Activated CD4-positive, alpha-beta memory T cell treated with anti-CD3 and anti-CD28 coated beads, Interleukin-2, amount 10 ng/mL, durations not matched to agents 7 days and 5 days (primary cell): ENCODE data around the gene SLC5A11. TPM values are rescaled to one million over a fixed set of nuclear protein-coding genes. Genes with fewer than 3 reads are reported as not detected.
"Not testable (repeated sequence)": the region's sequence is repeated elsewhere in the genome, so short reads cannot be mapped to it uniquely, and the experiment has no call there.

Experiments
- CTCF ChIA-PET: fragments of 350-600 bp; sonication (Branson Sonifier 250); formaldehyde crosslinking; loops from one replicate; lab custom pipeline; 2021; ENCODE audit warnings: antibody characterized with exemption, inconsistent platforms; lab: Charles Lee
- POLR2A ChIA-PET: fragments of 350-600 bp; sonication (Branson Sonifier 250); formaldehyde crosslinking; loops from one replicate; lab custom pipeline; 2021; ENCODE audit warnings: antibody characterized with exemption; lab: Charles Lee
- DNase-seq: peaks from one replicate; pipeline ENCODE4 v3.0.0-alpha.2; 2020
- H3K27ac Mint-ChIP-seq: one replicate; pipeline ENCODE4 v1.8.0; 2021; ENCODE audit warnings: mild to moderate bottlenecking, mixed read lengths
- H3K27me3 Mint-ChIP-seq: one replicate; pipeline ENCODE4 v1.8.0; 2021; ENCODE audit warnings: mixed read lengths
- H3K36me3 Mint-ChIP-seq: one replicate; pipeline ENCODE4 v1.8.0; 2021; ENCODE audit warnings: low read depth, mixed read lengths
- H3K4me1 Mint-ChIP-seq: one replicate; pipeline ENCODE4 v1.8.0; 2021; ENCODE audit warnings: mixed read lengths
- H3K4me3 Mint-ChIP-seq: one replicate; pipeline ENCODE4 v1.8.0; 2021; ENCODE audit warnings: mild to moderate bottlenecking, mixed read lengths
- H3K9me3 Mint-ChIP-seq: one replicate; pipeline ENCODE4 v1.8.0; 2021; ENCODE audit warnings: mixed read lengths
- total RNA-seq, 2 experiments: library from RNA; stranded (reverse); gene quantifications; one replicate each; pipeline ENCODE4 v1.2.3, GENCODE V29; 2021

SLC5A11 gene
- total RNA-seq, 2 experiments from 2014 or later: not detected

DNA sequence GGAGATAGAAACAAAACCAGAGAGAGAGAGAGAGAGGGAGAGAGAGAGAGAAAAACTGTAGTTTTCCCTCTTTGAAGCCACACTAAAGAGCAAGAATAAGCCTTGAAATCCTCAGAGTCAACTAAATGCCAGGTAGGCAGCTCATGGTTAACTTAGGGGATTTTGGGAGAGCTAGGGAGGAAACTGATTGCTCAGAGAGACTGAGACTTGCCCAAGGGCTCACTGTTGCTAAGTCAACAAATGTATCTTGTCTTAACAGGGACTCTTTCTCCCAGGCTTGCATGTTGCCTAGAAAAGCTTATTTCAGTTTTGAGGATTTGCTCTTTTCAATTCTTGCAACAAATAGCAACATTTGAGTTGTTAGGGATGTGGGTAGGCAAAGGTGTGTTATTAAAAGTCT lies 4.5 kb upstream of the SLC5A11 start:
- H3K27me3 Mint-ChIP-seq: peaks cover 1% of the 10 kb centered on the region
- no peaks in the 10 kb centered on the region for H3K9me3 Mint-ChIP-seq
- H3K36me3 Mint-ChIP-seq: no peaks in the 10 kb centered on the region
- H3K4me3 Mint-ChIP-seq: no peak overlapping the region
- DNase-seq: no peak
- POLR2A ChIA-PET: no interaction called here
- CTCF ChIA-PET: interaction anchor here (0.6 kb wide), 1 partner anchor 384 kb away, joined by 3 read pairs; no protein-coding TSS in a partner anchor
- H3K4me1 Mint-ChIP-seq: peaks cover 5% of the 10 kb centered on the region
- H3K27ac Mint-ChIP-seq: no peak overlapping the region

DNA sequence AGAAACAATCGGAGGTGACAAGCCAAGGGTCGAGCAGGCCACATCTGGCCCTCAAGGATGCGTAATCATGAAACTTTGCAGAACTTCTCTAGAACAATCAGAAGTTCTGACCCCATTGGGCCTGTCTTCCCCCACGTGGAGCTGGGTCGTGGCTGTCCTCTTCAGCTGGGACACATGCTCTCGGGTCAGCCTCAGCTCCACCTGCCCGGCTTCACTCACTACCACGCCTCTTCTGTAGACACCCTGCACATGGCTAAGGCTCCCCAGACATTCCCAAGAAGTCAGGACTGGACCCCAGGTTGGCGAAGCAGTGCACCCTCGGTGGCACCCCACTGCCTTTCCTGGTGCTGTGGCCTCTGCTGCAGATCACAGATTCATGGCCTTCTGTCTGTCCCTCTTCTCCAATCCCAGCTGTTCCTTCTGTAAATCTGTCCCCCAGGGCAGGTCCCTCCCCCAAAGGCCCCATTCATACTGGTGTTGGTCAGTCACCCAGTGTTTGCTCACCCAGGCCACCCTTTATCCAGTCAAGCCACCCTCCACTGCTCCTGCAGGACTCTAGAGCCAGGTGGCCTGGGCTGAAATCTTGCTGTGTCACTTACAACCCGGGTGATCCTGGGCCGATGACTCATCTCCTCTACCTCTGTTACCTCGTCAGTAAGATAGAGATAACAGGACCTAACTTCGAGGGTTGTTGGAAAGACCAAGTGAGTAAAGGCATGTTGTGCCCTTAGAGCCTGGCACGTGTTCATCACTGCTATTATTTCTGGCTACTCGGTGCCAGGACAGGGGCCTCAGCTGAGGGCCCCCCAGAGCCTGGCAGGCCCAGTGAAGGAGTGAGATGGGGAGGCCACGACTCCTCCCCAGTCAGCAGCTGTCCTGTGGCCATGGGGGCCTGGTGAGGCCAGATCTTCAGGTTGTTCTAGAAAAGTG lies 1.4 kb upstream of the SLC5A11 start:
- CTCF ChIA-PET: interaction anchor here (0.7 kb wide), 1 partner anchor 64 kb away, joined by 4 read pairs; no protein-coding TSS in a partner anchor
- H3K4me1 Mint-ChIP-seq: peaks cover 5% of the 10 kb centered on the region
- no peaks in the 10 kb centered on the region for H3K36me3 Mint-ChIP-seq
- no peaks in the 10 kb centered on the region for H3K27me3 Mint-ChIP-seq
- no peak overlapping the region for H3K27ac Mint-ChIP-seq
- DNase-seq: no peak
- POLR2A ChIA-PET: no interaction called here
- no peaks in the 10 kb centered on the region for H3K9me3 Mint-ChIP-seq
- H3K4me3 Mint-ChIP-seq: no peak overlapping the region

DNA sequence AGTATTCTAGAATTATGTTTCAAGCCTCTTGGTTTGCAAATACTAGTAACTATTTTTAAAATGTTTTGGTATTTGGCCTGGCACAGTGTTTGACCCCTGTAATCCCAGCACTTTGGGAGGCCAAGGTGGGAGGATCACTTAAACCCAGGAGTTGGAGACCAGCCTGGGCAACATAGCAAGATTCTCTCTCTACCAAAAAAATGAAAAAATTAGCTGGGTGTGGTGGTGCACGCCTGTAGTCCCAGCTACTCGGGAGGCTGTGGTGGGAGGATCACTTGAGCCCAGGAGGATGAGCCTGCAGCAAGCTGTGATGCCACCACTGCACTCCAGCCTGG lies 765 bp upstream of the SLC5A11 start:
- H3K36me3 Mint-ChIP-seq, H3K4me3 Mint-ChIP-seq, H3K27me3 Mint-ChIP-seq, H3K4me1 Mint-ChIP-seq, H3K9me3 Mint-ChIP-seq, H3K27ac Mint-ChIP-seq, POLR2A ChIA-PET, CTCF ChIA-PET, DNase-seq: not testable (repeated sequence)

DNA sequence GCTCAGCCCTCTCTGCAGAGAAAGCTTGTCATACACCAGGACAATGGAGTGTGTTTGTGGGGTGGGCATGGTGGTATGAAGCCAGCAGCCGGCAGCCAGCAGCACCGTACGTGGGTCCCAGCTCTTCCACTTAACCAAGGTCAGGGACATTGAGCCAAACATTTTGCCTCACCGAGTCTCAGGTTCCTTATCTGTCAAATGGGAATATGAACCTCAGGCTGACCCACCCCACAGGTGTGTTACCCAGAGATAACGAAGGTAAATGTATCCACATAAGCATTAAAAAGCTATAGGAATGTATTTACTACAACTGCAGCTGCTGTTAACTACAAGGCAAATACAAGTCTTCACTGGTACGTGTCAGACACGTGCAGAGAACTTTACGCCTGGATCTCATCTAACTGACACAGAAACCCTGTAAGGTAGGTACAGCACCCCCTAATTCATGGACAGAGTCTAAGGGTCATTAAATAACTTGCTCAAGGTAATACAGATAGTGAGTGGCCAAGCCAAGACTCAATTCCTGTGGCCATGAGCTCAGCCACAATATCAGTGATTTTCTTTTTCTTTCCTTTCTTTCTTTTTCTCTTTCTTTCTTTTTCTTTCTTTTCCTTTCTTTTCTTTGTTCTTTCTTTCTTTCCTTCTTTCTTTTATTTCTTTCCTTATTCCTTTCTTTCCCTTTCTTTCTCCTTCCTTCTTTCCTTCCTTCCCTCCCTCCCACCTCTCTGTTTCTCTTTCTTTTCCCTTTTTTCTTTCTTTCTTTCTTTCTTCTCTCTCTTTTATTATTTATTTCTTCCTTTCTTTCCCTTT lies 990 bp downstream of the SLC5A11 start:
- H3K4me3 Mint-ChIP-seq: no peak overlapping the region
- H3K27me3 Mint-ChIP-seq: no peaks in the 10 kb centered on the region
- CTCF ChIA-PET: no interaction called here
- H3K4me1 Mint-ChIP-seq: peaks cover 18% of the 10 kb centered on the region
- H3K36me3 Mint-ChIP-seq: no peaks in the 10 kb centered on the region
- H3K9me3 Mint-ChIP-seq: no peaks in the 10 kb centered on the region
- H3K27ac Mint-ChIP-seq: no peak overlapping the region
- DNase-seq: no peak
- POLR2A ChIA-PET: no interaction called here

DNA sequence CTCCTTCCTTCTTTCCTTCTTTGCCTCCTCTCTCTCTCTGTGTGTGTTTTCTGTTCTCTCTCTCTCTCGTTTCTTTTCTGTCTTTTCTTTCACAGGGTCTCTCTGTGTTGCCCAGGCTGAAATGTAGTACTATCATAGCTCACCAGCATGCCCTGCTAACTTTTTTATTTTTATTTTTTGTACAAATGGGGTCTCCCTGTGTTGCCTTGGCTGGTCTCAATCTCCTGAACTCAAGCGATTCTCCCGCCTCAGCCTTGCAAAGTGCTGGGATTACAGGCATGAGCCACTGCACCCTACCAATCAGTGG lies 1.5 kb downstream of the SLC5A11 start:
- no peak overlapping the region for H3K4me3 Mint-ChIP-seq
- ChIA-PET POLR2A (no interaction called here), CTCF (no interaction called here)
- H3K27me3 Mint-ChIP-seq: no peaks in the 10 kb centered on the region
- H3K9me3 Mint-ChIP-seq: no peaks in the 10 kb centered on the region
- peaks cover 23% of the 10 kb centered on the region for H3K4me1 Mint-ChIP-seq
- DNase-seq: no peak
- H3K36me3 Mint-ChIP-seq: no peaks in the 10 kb centered on the region
- no peak overlapping the region for H3K27ac Mint-ChIP-seq

DNA sequence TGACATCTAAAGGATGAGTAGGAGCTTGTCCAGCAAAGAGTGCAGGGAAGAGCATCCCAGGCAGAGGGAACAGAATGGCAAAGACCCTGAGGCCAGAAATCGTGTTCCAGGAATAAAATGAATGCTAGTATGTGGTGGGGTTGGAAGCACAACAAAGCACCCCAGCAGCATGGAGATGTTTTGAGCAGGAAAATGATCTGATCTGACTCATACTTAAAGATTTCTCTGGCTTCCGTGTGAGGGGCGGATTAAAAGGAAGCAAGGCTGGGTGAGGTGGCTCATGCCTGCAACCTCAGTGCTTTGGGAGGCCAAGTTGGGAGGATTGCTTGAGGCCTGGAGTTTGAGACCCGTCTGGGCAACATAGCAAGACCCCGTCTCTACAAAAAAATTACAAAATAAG lies 2.3 kb downstream of the SLC5A11 start:
- Mint-ChIP-seq H3K27me3 (no peaks in the 10 kb centered on the region), H3K4me3 (no peak overlapping the region), H3K27ac (no peak overlapping the region), H3K9me3 (no peaks in the 10 kb centered on the region), H3K36me3 (no peaks in the 10 kb centered on the region), H3K4me1 (peaks cover 23% of the 10 kb centered on the region)
- ChIA-PET CTCF (no interaction called here), POLR2A (no interaction called here)
- DNase-seq: no peak

DNA sequence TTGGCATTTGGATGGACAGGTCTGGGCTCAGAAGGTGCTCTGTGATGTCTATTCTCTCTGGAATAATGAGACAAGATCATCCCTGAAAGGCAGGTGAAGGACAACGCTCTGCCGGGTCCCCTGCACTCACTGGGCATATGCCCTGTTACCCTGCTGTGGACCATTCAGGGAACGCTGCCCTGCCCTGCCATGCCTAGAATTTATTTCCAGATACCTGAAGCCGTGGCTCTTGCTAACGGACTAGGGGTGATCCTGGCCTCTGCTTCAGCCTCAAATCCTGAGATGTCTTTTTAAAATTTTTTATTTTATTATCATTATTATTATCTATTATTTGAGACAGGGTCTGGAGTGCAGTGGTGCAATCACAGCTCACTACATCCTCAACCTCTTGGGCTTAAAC lies 3.9 kb downstream of the SLC5A11 start:
- CTCF ChIA-PET: no interaction called here
- Mint-ChIP-seq H3K27ac (no peak overlapping the region), H3K27me3 (no peaks in the 10 kb centered on the region), H3K9me3 (no peaks in the 10 kb centered on the region), H3K36me3 (no peaks in the 10 kb centered on the region), H3K4me1 (peaks cover 19% of the 10 kb centered on the region), H3K4me3 (no peak overlapping the region)
- POLR2A ChIA-PET: no interaction called here
- DNase-seq: no peak

DNA sequence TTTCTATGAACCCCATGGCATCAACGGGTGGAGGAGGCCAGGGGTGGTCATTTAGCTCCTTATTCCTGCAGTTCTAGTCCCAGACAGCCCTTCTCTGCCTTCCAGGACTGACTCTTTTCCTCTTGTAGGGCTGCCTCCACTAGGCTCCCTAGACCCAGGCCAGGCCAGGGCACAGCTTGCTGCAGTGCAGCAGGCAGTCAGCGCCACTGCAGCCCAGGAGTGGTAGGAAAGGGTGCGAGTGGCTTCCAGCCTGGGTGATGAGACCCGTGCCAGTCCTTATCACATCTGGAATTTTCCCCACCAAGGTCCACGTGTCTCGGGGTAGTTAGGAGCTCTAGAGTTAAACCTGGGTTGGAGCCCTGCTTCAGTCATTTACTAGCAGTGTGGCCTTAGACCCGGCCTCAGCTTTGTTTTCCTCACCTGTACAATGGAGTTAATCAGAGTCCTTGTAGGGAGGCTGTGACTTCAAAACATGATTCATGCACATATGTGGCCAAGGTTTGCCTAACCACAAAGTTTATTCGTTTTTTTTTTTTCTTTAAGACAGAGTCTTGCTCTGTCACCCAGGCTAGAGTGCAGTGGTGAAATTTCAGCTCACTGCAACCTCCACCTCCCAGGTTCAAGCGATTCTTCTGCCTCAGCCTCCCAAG lies 4.7 kb downstream of the SLC5A11 start:
- no peak overlapping the region for H3K4me3 Mint-ChIP-seq
- peak; percentile 19 for DNase-seq
- H3K27me3 Mint-ChIP-seq: no peaks in the 10 kb centered on the region
- peaks cover 18% of the 10 kb centered on the region for H3K4me1 Mint-ChIP-seq
- POLR2A ChIA-PET: interaction anchor here (0.6 kb wide), 1 partner anchor 312 kb away, joined by 3 read pairs; no protein-coding TSS in a partner anchor
- H3K27ac Mint-ChIP-seq: no peak overlapping the region
- no peaks in the 10 kb centered on the region for H3K9me3 Mint-ChIP-seq
- H3K36me3 Mint-ChIP-seq: no peaks in the 10 kb centered on the region
- CTCF ChIA-PET: no interaction called here

DNA sequence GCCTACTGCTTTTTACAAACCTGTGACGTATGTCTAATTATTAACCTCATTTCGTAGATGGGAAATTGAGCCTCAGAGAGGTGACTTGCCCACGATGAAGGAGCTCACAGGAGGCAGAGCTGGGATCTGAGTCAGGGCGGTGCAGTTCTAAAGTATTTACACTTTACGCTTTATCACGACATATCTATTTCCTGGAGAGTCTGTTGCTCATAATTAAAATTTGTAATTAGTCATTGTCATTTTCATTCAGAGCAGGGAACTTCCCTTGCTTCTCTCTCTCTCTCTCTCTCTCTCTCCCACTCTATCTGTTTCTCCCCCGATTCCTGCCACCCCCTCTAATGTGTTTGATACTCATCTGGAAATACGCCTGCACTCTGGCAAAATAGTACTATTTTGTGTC lies 5.9 kb downstream of the SLC5A11 start:
- Mint-ChIP-seq H3K36me3 (no peaks in the 10 kb centered on the region), H3K27ac (no peak overlapping the region), H3K9me3 (no peaks in the 10 kb centered on the region), H3K27me3 (no peaks in the 10 kb centered on the region), H3K4me1 (peaks cover 18% of the 10 kb centered on the region), H3K4me3 (no peak overlapping the region)
- DNase-seq: peak; percentile 23
- CTCF ChIA-PET: interaction anchor here (0.6 to 1.2 kb wide), 2 partner anchors 55 to 311 kb away, joined by 3 to 4 read pairs; no protein-coding TSS in a partner anchor
- POLR2A ChIA-PET: no interaction called here

DNA sequence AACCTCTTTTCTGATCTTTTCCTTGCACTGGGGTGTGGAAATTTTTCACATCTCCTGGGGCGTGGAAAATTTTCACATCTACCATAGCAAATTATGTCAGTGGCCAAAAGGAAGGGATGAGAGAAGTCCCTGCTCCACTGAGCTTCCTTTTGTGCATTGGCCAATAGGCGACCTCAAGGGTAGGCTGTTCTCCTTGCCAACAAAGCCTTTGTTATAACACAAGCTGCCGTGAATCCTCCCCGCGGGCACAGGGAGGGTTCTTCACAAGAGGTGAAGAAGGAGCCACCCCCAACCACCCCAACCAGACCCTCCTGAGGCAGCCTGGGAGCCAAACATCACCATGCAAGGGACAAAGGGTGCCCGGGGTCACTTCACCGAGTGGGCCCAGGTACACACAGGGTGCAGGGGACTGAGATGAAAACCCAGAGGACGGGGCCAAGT lies 6.5 kb downstream of the SLC5A11 start:
- Mint-ChIP-seq H3K9me3 (no peaks in the 10 kb centered on the region), H3K4me1 (peaks cover 18% of the 10 kb centered on the region), H3K27ac (no peak overlapping the region), H3K4me3 (no peak overlapping the region), H3K27me3 (no peaks in the 10 kb centered on the region), H3K36me3 (no peaks in the 10 kb centered on the region)
- CTCF ChIA-PET: interaction anchor here (0.6 to 1.2 kb wide), 2 partner anchors 54 to 312 kb away, joined by 3 to 4 read pairs; no protein-coding TSS in a partner anchor
- DNase-seq: no peak
- POLR2A ChIA-PET: no interaction called here

DNA sequence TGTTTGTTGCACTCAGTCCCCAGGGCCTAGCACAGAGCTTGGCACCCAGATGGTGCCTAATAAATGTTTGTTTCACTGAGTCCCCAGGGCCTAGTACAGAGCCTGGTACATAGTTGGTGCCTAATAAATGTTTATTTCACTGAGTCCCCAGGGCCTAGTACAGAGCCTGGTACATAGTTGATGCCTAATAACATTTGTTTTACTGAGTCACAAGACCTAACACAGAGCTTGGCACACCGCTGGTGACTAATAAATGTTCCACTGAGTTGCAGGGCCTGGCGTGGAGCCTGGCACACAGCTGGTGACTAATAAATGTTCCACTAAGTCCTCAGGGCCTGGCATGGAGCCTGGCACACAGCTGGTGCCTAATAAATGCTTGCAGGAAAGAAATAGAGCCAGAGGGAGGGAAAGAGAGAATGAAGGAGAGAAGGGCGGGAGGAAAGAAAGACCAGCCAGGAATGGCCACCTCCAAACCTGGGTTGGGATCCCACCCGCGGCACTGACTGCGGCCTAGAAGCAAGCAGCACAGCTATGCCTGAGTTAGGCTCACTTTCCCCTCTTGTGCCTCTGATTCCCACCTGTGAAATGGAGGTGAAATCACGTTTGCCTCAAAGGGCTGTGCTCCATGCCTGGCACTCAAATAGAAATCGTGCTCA lies 7.5 kb downstream of the SLC5A11 start:
- CTCF ChIA-PET: no interaction called here
- no peaks in the 10 kb centered on the region for H3K36me3 Mint-ChIP-seq
- no peaks in the 10 kb centered on the region for H3K9me3 Mint-ChIP-seq
- no peak overlapping the region for H3K4me3 Mint-ChIP-seq
- H3K27me3 Mint-ChIP-seq: no peaks in the 10 kb centered on the region
- peaks cover 18% of the 10 kb centered on the region for H3K4me1 Mint-ChIP-seq
- H3K27ac Mint-ChIP-seq: no peak overlapping the region
- DNase-seq: no peak
- POLR2A ChIA-PET: no interaction called here

DNA sequence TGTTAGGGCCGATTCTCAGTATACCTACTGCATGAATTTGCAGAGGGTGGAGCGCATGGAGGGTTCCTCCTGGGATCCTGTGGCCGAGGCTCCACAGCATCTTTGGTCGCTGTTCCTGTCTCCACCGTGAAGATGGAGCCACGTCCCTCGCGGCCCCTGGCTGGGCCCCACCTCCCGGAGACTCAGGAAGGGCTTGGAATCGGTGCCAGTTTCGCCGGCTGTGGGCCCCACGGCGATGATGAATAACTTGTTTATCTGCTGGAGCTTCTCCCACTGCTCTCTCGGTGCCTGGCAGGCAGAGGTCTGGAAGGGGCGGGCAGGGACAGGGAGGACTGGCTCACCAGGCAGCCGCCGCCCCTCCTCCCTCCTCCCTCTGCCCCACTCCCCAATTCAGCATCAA lies 8.1 kb downstream of the SLC5A11 start:
- H3K4me1 Mint-ChIP-seq: peaks cover 18% of the 10 kb centered on the region
- no peak for DNase-seq
- ChIA-PET CTCF (no interaction called here), POLR2A (no interaction called here)
- no peaks in the 10 kb centered on the region for H3K36me3 Mint-ChIP-seq
- no peaks in the 10 kb centered on the region for H3K9me3 Mint-ChIP-seq
- no peak overlapping the region for H3K4me3 Mint-ChIP-seq
- no peaks in the 10 kb centered on the region for H3K27me3 Mint-ChIP-seq
- H3K27ac Mint-ChIP-seq: no peak overlapping the region
